RPMI7951 (cell line): ENCODE data around the gene SVOP. TPM values are rescaled to one million over a fixed set of nuclear protein-coding genes. Genes with fewer than 3 reads are reported as not detected.

Source experiments
- DNase-seq: peaks from one replicate; pipeline ENCODE4 v3.0.0-alpha.2; 2012; ENCODE audit warnings: low read depth
- total RNA-seq: library from RNA; depleted of rRNA; stranded (reverse); fragments of >200 nt; shearing (Covaris generic); gene quantifications from 2 replicates; pipeline ENCODE4 v1.2.3, GENCODE V29; 2014

Gene SVOP
- total RNA-seq, 1 experiment from 2014 or later, result under 0.01 TPM

GRCh38 chr12:108975024-108975593, 45.8 kb downstream of the SVOP start:
- DNase-seq, result peak; percentile 32

- no peak for DNase-seq
Observed at GRCh38 chr12:108973629-108974152, 47.2 kb downstream of the SVOP start.

GRCh38 chr12:108972358-108972757, 48.5 kb downstream of the SVOP start:
- no peak for DNase-seq

GRCh38 chr12:108969622-108970021, 51.2 kb downstream of the SVOP start:
- DNase-seq, result no peak

- DNase-seq, result peak; percentile 9
Observed at GRCh38 chr12:108967869-108968540, 52.9 kb downstream of the SVOP start.

- no peak for DNase-seq
Observed at GRCh38 chr12:108966378-108967151, 54.3 kb downstream of the SVOP start.

- no peak for DNase-seq
Observed at GRCh38 chr12:108965886-108966285, 55.0 kb downstream of the SVOP start.

- DNase-seq, result no peak
Observed at GRCh38 chr12:108964371-108965352, 56.2 kb downstream of the SVOP start.

GRCh38 chr12:108962256-108962655, 58.6 kb downstream of the SVOP start:
- no peak for DNase-seq

- no peak for DNase-seq
Observed at GRCh38 chr12:108959748-108960655, 60.9 kb downstream of the SVOP start.

GRCh38 chr12:108955225-108955835, 65.5 kb downstream of the SVOP start:
- DNase-seq, result peak; percentile 82

- DNase-seq, result peak; percentile 50
Observed at GRCh38 chr12:108950991-108951739, 69.7 kb downstream of the SVOP start.

- DNase-seq, result no peak
Observed at GRCh38 chr12:108949976-108950375, 70.9 kb downstream of the SVOP start.

GRCh38 chr12:108948367-108948766, 72.5 kb downstream of the SVOP start:
- DNase-seq, result no peak

- DNase-seq, result no peak
Observed at GRCh38 chr12:108947097-108947496, 73.8 kb downstream of the SVOP start.

- no peak for DNase-seq
Observed at GRCh38 chr12:108940138-108940537, 80.7 kb downstream of the SVOP start.

GRCh38 chr12:108939594-108939993, 81.3 kb downstream of the SVOP start:
- DNase-seq, result peak; percentile 1

GRCh38 chr12:108938247-108938924, 82.5 kb downstream of the SVOP start:
- DNase-seq, result no peak
